ENCODE results near the gene SIK2. TPM values are rescaled to one million over a fixed set of nuclear protein-coding genes. Genes with fewer than 3 reads are reported as not detected.
A peak's percentile ranks its signal among the peaks of the same experiment; 100 is the strongest.

SIK2 gene
- total and polyA plus RNA-seq, 2 donors (not counting 1 experiment from before 2014, with no cell fraction given) = 4.9 to 21.8 TPM

DNA sequence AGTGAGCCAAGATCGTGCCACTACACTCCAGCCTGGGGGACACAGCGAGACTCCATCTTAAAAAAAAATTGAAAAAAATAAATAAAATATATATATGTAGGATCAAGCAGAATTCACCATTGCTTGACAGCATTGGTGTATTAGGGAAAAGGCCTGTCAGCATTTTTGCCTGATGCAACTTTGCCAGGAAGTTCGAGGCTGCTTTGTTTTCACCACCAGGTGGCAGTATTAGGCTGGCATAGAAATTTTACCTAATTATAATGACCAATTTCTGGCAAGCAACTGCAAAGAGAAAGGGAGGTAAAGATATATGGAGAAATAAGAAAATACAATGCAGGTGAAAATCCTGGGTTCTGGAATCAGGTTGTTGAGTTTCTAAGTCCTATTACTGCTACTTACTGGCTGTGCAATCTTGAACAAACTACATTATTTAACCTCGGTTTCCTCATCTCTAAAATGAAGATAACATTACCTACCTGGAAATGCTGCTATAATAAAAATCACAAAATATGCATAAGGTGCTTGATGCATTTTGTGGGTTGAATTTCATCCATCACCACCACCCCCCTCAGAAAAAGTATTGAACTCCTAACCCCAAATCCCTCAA is 37.0 kb upstream of the SIK2 start:
- ChIA-PET POLR2A (no interaction called here), CTCF (interaction anchor here (0.7 to 5.1 kb wide), 10 partner anchors 21 to 281 kb away, joined by 3 to 44 read pairs (median 8); partner anchors contain the start of gene PPP2R1B)
- no peak overlapping the region for H3K27ac Mint-ChIP-seq
- Histone ChIP-seq H3K4me1 (ENCODE audit: control insufficient read depth in 2 of 2, insufficient read depth in 2 of 2, low read length in 2 of 2) (no peaks in the 10 kb centered on the region), H3K36me3 (replicated peaks in 1 of 2; ENCODE audit: control extremely low read depth in 1 of 2, control insufficient read depth in 1 of 2, extremely low read depth in 1 of 2, insufficient read depth in 2 of 2, low read length in 1 of 2) (no peaks in the 10 kb centered on the region), H3K4me2 (replicated peaks; ENCODE audit: low read depth, low read length, poor library complexity, severe bottlenecking) (no peak overlapping the region), H3K4me3 (ENCODE audit: control extremely low read depth in 1 of 5, extremely low read depth in 1 of 5, insufficient read depth in 1 of 5, low read depth in 2 of 5, low read length in 4 of 5) (no peak overlapping the region), H4K20me1 (ENCODE audit: control insufficient read depth, insufficient read depth, low read length, poor library complexity, severe bottlenecking) (no peaks in the 10 kb centered on the region), H3K9me3 (ENCODE audit: control extremely low read depth in 1 of 3, control insufficient read depth in 2 of 3, insufficient read depth in 1 of 3, low read length in 2 of 3) (no peaks in the 10 kb centered on the region), H3K27me3 (replicated peaks in 1 of 4; ENCODE audit: control extremely low read depth in 1 of 4, control insufficient read depth in 3 of 4, insufficient read depth in 4 of 4, low read length in 3 of 4) (no peaks in the 10 kb centered on the region), H3K27ac (ENCODE audit: low read length in 2 of 2) (no peak overlapping the region), H3K9ac (ENCODE audit: low read length) (no peak overlapping the region), H3K79me2 (ENCODE audit: control insufficient read depth, insufficient read depth, low read length) (no peaks in the 10 kb centered on the region), H2AFZ (ENCODE audit: insufficient read depth, low read depth, low read length, poor library complexity, severe bottlenecking) (no peak overlapping the region)
- H3K4me1 Mint-ChIP-seq = no peaks in the 10 kb centered on the region
- no CpG with 5 or more reads among the region's 4 CpGs for WGBS (ENCODE audit: insufficient coverage)
- TF ChIP-seq EZH2 (IDR thresholded peaks at IDR 0.05; ENCODE audit: borderline replicate concordance, insufficient read depth, low read depth, low read length, poor library complexity, severe bottlenecking) = no peak
- TF ChIP-seq, protein P1, sequence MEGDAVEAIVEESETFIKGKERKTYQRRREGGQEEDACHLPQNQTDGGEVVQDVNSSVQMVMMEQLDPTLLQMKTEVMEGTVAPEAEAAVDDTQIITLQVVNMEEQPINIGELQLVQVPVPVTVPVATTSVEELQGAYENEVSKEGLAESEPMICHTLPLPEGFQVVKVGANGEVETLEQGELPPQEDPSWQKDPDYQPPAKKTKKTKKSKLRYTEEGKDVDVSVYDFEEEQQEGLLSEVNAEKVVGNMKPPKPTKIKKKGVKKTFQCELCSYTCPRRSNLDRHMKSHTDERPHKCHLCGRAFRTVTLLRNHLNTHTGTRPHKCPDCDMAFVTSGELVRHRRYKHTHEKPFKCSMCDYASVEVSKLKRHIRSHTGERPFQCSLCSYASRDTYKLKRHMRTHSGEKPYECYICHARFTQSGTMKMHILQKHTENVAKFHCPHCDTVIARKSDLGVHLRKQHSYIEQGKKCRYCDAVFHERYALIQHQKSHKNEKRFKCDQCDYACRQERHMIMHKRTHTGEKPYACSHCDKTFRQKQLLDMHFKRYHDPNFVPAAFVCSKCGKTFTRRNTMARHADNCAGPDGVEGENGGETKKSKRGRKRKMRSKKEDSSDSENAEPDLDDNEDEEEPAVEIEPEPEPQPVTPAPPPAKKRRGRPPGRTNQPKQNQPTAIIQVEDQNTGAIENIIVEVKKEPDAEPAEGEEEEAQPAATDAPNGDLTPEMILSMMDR (IDR thresholded peaks at IDR 0.05) = peak; percentile 94
- DNase-seq (peak; percentile 72), ATAC-seq (ENCODE audit: low read depth) (no peak)
- intact Hi-C loops (cut with micrococcal nuclease) = loop anchor here (1.0 to 5.0 kb wide), 4 partner anchors 21 to 417 kb away; no protein-coding TSS in a partner anchor
- H3K4me3 Mint-ChIP-seq = no peak overlapping the region
- H3K27me3 Mint-ChIP-seq = peaks cover 8% of the 10 kb centered on the region
- no peaks in the 10 kb centered on the region for H3K9me3 Mint-ChIP-seq (ENCODE audit: insufficient read depth)

DNA sequence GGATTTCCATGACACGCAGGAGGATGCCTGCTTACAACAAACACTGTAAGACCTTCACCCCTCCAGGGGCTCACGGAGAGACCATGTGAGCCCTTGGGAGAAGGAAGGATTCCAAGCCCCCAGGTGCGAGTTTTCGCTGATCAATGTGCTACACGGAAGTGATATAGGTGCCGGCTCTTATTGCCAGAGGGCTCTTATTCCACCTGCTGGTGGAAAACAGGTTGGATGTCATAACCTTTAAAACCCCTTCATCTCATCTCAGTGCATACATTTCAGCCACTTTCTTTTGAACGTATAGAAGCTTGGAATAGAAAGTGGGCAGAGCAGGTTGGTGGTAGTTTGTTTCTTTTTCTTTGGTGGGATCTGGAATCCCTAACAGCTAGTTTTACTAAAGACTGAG is 35.9 kb upstream of the SIK2 start:
- Mint-ChIP-seq H3K4me1 (no peaks in the 10 kb centered on the region), H3K4me3 (no peak overlapping the region), H3K9me3 (ENCODE audit: insufficient read depth) (no peaks in the 10 kb centered on the region), H3K27ac (no peak overlapping the region), H3K27me3 (peaks cover 13% of the 10 kb centered on the region)
- no peaks in the 10 kb centered on the region for H3K36me3 ChIP-seq (replicated peaks in 1 of 2; ENCODE audit: control extremely low read depth in 1 of 2, control insufficient read depth in 1 of 2, extremely low read depth in 1 of 2, insufficient read depth in 2 of 2, low read length in 1 of 2)
- H3K79me2 ChIP-seq (ENCODE audit: control insufficient read depth, insufficient read depth, low read length) = no peaks in the 10 kb centered on the region
- POLR2A ChIA-PET = no interaction called here
- H3K9me3 ChIP-seq (ENCODE audit: control extremely low read depth in 1 of 3, control insufficient read depth in 2 of 3, insufficient read depth in 1 of 3, low read length in 2 of 3) = no peaks in the 10 kb centered on the region
- peaks cover 0 to 2% (median 0%) of the 10 kb centered on the region in 4 experiments for H3K27me3 ChIP-seq (replicated peaks in 1 of 4; ENCODE audit: control extremely low read depth in 1 of 4, control insufficient read depth in 3 of 4, insufficient read depth in 4 of 4, low read length in 3 of 4)
- CTCF ChIA-PET = interaction anchor here (0.8 to 3.0 kb wide), 11 partner anchors 10 to 279 kb away, joined by 3 to 44 read pairs (median 4); partner anchors contain the start of gene PPP2R1B
- intact Hi-C loops (cut with micrococcal nuclease) = loop anchor here (5.0 kb wide), 1 partner anchor 416 kb away; no protein-coding TSS in a partner anchor
- WGBS (ENCODE audit: insufficient coverage) = 95% methylated on average over 4 of the region's 7 CpGs
- no peak overlapping the region for H3K4me2 ChIP-seq (replicated peaks; ENCODE audit: low read depth, low read length, poor library complexity, severe bottlenecking)
- no peak overlapping the region for H3K9ac ChIP-seq (ENCODE audit: low read length)
- H4K20me1 ChIP-seq (ENCODE audit: control insufficient read depth, insufficient read depth, low read length, poor library complexity, severe bottlenecking) = no peaks in the 10 kb centered on the region
- DNase-seq (no peak), ATAC-seq (ENCODE audit: low read depth) (no peak)
- TF ChIP-seq, protein P1 (IDR thresholded peaks at IDR 0.05) = no peak
- TF ChIP-seq EZH2 (IDR thresholded peaks at IDR 0.05; ENCODE audit: borderline replicate concordance, insufficient read depth, low read depth, low read length, poor library complexity, severe bottlenecking) = no peak
- H3K4me1 ChIP-seq (ENCODE audit: control insufficient read depth in 2 of 2, insufficient read depth in 2 of 2, low read length in 2 of 2) = no peaks in the 10 kb centered on the region
- H3K4me3 ChIP-seq (ENCODE audit: control extremely low read depth in 1 of 5, extremely low read depth in 1 of 5, insufficient read depth in 1 of 5, low read depth in 2 of 5, low read length in 4 of 5) = no peak overlapping the region
- no peak overlapping the region for H3K27ac ChIP-seq (ENCODE audit: low read length in 2 of 2)
- H2AFZ ChIP-seq (ENCODE audit: insufficient read depth, low read depth, low read length, poor library complexity, severe bottlenecking) = no peak overlapping the region
